ENCODE data around the gene MATN4.

GRCh38 chr20:45336530-45337366 lies 28.6 kb upstream of the MATN4 start:
- TF ChIP-seq CTCF (IDR thresholded peaks at IDR 0.05), result no peak
- TF ChIP-seq POLR2AphosphoS5 (IDR thresholded peaks at IDR 0.05), result no peak

All from prostate gland (tissue), 2 donors.